DOHH2 (cell line): ENCODE results near the gene PHGDH.

Experiments used
- EZH2phosphoT487 ChIP-seq: fragments of 200-600 bp; sonication (generic); IDR thresholded peaks from 2 replicates; pipeline ENCODE4 v1.6.1; 2017; ENCODE audit warnings: borderline replicate concordance, mild to moderate bottlenecking, antibody characterized with exemption, low read length, moderate library complexity, mixed read lengths
- TF ChIP-seq, protein P1 (sequence below): fragments of 200-600 bp; sonication (generic); IDR thresholded peaks from one replicate; pipeline ENCODE4 v1.5.1; 2014; ENCODE audit warnings: antibody characterized with exemption, mild to moderate bottlenecking, low read depth, low read length; ENCODE audit not compliant: poor library complexity, severe bottlenecking

DNA sequence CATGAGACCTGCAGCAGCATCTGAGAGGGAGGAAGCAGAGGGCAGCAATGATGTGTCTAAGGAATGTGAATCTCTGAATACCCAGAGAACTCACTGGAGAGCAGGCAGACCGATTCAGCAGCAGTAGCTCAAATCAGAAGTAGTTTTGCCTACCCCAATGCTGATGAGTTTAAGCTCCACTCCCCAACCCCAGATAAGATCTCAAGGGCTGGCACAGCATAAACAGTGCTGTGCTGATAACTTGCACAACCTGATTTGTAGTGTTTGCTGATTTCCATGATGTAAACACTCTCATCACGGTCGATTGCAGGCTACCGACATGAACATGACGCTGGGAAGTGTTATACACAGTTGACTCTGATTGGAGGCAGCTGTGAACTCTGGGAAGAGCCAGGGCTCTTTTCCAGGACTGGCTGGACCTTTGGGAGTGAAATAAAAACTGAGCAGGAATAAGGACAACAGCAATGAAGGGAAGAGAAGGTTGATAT, 68.2 kb downstream of the PHGDH start:
- TF ChIP-seq, protein P1, sequence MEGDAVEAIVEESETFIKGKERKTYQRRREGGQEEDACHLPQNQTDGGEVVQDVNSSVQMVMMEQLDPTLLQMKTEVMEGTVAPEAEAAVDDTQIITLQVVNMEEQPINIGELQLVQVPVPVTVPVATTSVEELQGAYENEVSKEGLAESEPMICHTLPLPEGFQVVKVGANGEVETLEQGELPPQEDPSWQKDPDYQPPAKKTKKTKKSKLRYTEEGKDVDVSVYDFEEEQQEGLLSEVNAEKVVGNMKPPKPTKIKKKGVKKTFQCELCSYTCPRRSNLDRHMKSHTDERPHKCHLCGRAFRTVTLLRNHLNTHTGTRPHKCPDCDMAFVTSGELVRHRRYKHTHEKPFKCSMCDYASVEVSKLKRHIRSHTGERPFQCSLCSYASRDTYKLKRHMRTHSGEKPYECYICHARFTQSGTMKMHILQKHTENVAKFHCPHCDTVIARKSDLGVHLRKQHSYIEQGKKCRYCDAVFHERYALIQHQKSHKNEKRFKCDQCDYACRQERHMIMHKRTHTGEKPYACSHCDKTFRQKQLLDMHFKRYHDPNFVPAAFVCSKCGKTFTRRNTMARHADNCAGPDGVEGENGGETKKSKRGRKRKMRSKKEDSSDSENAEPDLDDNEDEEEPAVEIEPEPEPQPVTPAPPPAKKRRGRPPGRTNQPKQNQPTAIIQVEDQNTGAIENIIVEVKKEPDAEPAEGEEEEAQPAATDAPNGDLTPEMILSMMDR = no peak
- no peak for TF ChIP-seq EZH2phosphoT487
